ENCODE measurements around the gene PLEKHG7. TPM values are rescaled to one million over a fixed set of nuclear protein-coding genes. Genes with fewer than 3 reads are reported as not detected.

The PLEKHG7 gene
- polyA plus RNA-seq, 1 donor (not counting 4 experiments of a cell fraction or from before 2014, with no cell fraction given), result not detected

- H3K4me1 ChIP-seq (ENCODE audit: control insufficient read depth, extremely low read depth, insufficient read depth, low read length), result peaks cover 3% of the 10 kb centered on the region
- no peak overlapping the region for H3K9ac ChIP-seq (ENCODE audit: control insufficient read depth, extremely low read depth, insufficient read depth, low read length)
- H3K4me2 ChIP-seq (ENCODE audit: control insufficient read depth, extremely low read depth, insufficient read depth, low read depth, low read length), result no peak overlapping the region
- H3K36me3 ChIP-seq (ENCODE audit: control insufficient read depth in 2 of 2, extremely low read depth in 1 of 2, insufficient read depth in 2 of 2, low read length in 2 of 2), result no peaks in the 10 kb centered on the region
- DNase-seq (ENCODE audit: low read depth, low spot score), result no peak
- no peak overlapping the region for H3K27ac ChIP-seq (ENCODE audit: control insufficient read depth, insufficient read depth, low read length)
- H4K20me1 ChIP-seq (ENCODE audit: control insufficient read depth, extremely low read depth, insufficient read depth, low read length), result no peaks in the 10 kb centered on the region
- dilution Hi-C loops (cut with MboI; ENCODE audit: extremely low pct_ligation_motif_present, low sequenced_read_pairs), result no loop called here
- no peak overlapping the region for H2AFZ ChIP-seq (ENCODE audit: control insufficient read depth, low read length)
- no peaks in the 10 kb centered on the region for H3K9me1 ChIP-seq (ENCODE audit: control insufficient read depth, extremely low read depth, insufficient read depth, low read length)
- H3K9me3 ChIP-seq (ENCODE audit: control insufficient read depth, low read depth, low read length), result no peaks in the 10 kb centered on the region
- H3K27me3 ChIP-seq (ENCODE audit: control insufficient read depth, extremely low read depth, insufficient read depth, low read length), result peaks cover 5% of the 10 kb centered on the region
- no peak overlapping the region for H3K4me3 ChIP-seq (ENCODE audit: control insufficient read depth in 2 of 3, extremely low read depth in 1 of 3, insufficient read depth in 2 of 3, low read depth in 1 of 3, low read length in 3 of 3)
- FAIRE-seq, result no peak
- TF ChIP-seq EZH2 (IDR thresholded peaks at IDR 0.05; ENCODE audit: low read length) (no peak), CTCF (optimal IDR thresholded peaks at IDR 0.05 in 1 of 3, IDR thresholded peaks at IDR 0.05 in 1 of 3, conservative IDR thresholded peaks at IDR 0.05 in 1 of 3; ENCODE audit: extremely low read depth in 1 of 3, insufficient read depth in 2 of 3, low read length in 3 of 3) (no peak)
- H3K79me2 ChIP-seq (ENCODE audit: control insufficient read depth, insufficient read depth, low read length), result no peaks in the 10 kb centered on the region
Measured at GRCh38 chr12:92733181-92733580, 30.4 kb downstream of the PLEKHG7 start.

DNA sequence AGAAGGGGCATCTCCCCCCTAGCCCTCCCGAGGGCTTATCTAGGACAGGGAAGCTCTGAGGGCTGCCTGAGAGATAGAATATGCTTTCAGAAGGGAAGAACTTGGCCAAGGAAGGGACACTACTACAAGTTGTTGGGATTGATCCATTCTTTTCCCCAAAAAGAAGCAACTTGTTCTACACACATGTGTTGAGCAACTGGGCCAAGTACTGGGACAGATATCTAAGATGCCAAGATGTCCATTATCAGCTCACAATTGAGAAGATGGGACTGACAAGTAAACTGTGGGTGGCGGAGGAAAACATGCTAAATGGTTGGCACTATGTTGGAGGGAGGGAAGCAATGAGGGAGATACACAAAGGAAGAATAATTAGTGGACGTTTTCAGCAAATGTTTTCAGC lies 30.9 kb downstream of the PLEKHG7 start:
- no peak overlapping the region for H3K4me3 ChIP-seq (ENCODE audit: control insufficient read depth in 2 of 3, extremely low read depth in 1 of 3, insufficient read depth in 2 of 3, low read depth in 1 of 3, low read length in 3 of 3)
- dilution Hi-C loops (cut with MboI; ENCODE audit: extremely low pct_ligation_motif_present, low sequenced_read_pairs), result no loop called here
- no peaks in the 10 kb centered on the region for H3K9me1 ChIP-seq (ENCODE audit: control insufficient read depth, extremely low read depth, insufficient read depth, low read length)
- no peak overlapping the region for H3K9ac ChIP-seq (ENCODE audit: control insufficient read depth, extremely low read depth, insufficient read depth, low read length)
- H3K79me2 ChIP-seq (ENCODE audit: control insufficient read depth, insufficient read depth, low read length), result no peaks in the 10 kb centered on the region
- no peak overlapping the region for H3K27ac ChIP-seq (ENCODE audit: control insufficient read depth, insufficient read depth, low read length)
- H3K4me2 ChIP-seq (ENCODE audit: control insufficient read depth, extremely low read depth, insufficient read depth, low read depth, low read length), result no peak overlapping the region
- H3K9me3 ChIP-seq (ENCODE audit: control insufficient read depth, low read depth, low read length), result no peaks in the 10 kb centered on the region
- H3K4me1 ChIP-seq (ENCODE audit: control insufficient read depth, extremely low read depth, insufficient read depth, low read length), result peaks cover 3% of the 10 kb centered on the region
- DNase-seq (ENCODE audit: low read depth, low spot score) (no peak), FAIRE-seq (no peak)
- H3K36me3 ChIP-seq (ENCODE audit: control insufficient read depth in 2 of 2, extremely low read depth in 1 of 2, insufficient read depth in 2 of 2, low read length in 2 of 2), result no peaks in the 10 kb centered on the region
- TF ChIP-seq CTCF (optimal IDR thresholded peaks at IDR 0.05 in 1 of 3, IDR thresholded peaks at IDR 0.05 in 1 of 3, conservative IDR thresholded peaks at IDR 0.05 in 1 of 3; ENCODE audit: extremely low read depth in 1 of 3, insufficient read depth in 2 of 3, low read length in 3 of 3) (no peak), EZH2 (IDR thresholded peaks at IDR 0.05; ENCODE audit: low read length) (no peak)
- H3K27me3 ChIP-seq (ENCODE audit: control insufficient read depth, extremely low read depth, insufficient read depth, low read length), result peaks cover 5% of the 10 kb centered on the region
- H2AFZ ChIP-seq (ENCODE audit: control insufficient read depth, low read length), result no peak overlapping the region
- H4K20me1 ChIP-seq (ENCODE audit: control insufficient read depth, extremely low read depth, insufficient read depth, low read length), result no peaks in the 10 kb centered on the region
